ENCODE data around the gene CLDN8.

CLDN8 gene

GRCh38 chr21:30206551-30207251, 9.2 kb downstream of the CLDN8 start:
- no peak for TF ChIP-seq CTCF (IDR thresholded peaks at IDR 0.05)

- no peak for TF ChIP-seq CTCF (IDR thresholded peaks at IDR 0.05)
Measured at GRCh38 chr21:30200000-30200399, 15.9 kb downstream of the CLDN8 start.

GRCh38 chr21:30194701-30195299, 21.1 kb downstream of the CLDN8 start:
- TF ChIP-seq CTCF (IDR thresholded peaks at IDR 0.05): peak; percentile 70

- TF ChIP-seq CTCF (IDR thresholded peaks at IDR 0.05): no peak
Measured at GRCh38 chr21:30193201-30193600, 22.7 kb downstream of the CLDN8 start.

GRCh38 chr21:30190554-30190953, 25.3 kb downstream of the CLDN8 start:
- no peak for TF ChIP-seq CTCF (IDR thresholded peaks at IDR 0.05)

- no peak for TF ChIP-seq CTCF (IDR thresholded peaks at IDR 0.05)
Measured at GRCh38 chr21:30189773-30190172, 26.1 kb downstream of the CLDN8 start.

- TF ChIP-seq CTCF (IDR thresholded peaks at IDR 0.05): no peak
Measured at GRCh38 chr21:30186242-30186641, 29.7 kb downstream of the CLDN8 start.

All from LNCAP (cell line).